Erythroblast (primary cell): ENCODE results near the gene DBH.

Experiments used
- DNase-seq, 2 experiments: peaks; one replicate each; lab custom pipeline; 2025; lab: John Stamatoyannopoulos, UW
- GATA1 ChIP-seq: IDR thresholded peaks from 2 replicates; pipeline ENCODE4 v1.6.1; 2011; ENCODE audit warnings: low read depth, mild to moderate bottlenecking, control low read depth, low read length, moderate library complexity
- POLR2A ChIP-seq: IDR thresholded peaks from 2 replicates; pipeline ENCODE4 v1.6.1; 2011; ENCODE audit warnings: mild to moderate bottlenecking, low read length

DBH gene

DNA sequence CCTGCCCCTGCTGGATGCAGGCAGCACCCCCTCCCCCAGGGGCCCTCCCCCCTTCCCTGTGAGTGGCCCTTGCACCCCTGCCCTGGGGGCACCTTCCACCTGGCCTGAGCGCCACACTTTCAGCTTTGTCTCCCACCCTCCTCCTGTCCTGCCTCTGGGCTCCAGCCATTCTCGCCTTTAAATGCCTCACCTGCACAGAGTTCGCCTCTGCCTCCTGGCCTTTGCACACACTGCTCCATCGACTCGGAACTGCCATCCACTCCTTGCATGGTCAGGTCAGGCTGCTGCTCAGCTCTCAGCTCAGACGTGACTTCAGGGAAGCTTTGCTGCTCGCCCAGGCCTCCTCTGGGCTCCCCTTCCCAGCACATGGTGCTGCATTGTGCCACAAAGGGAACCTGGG, 37.2 kb upstream of the DBH start:
- DNase-seq, result no peak
- TF ChIP-seq GATA1, result no peak
- no peak for TF ChIP-seq POLR2A

GRCh38 chr9:133599470-133600173, 36.5 kb upstream of the DBH start:
- DNase-seq, result no peak
- no peak for TF ChIP-seq GATA1
- TF ChIP-seq POLR2A, result no peak

- DNase-seq, result no peak
- TF ChIP-seq POLR2A (no peak), GATA1 (no peak)
Measured at GRCh38 chr9:133600739-133601138, 35.4 kb upstream of the DBH start.

DNA sequence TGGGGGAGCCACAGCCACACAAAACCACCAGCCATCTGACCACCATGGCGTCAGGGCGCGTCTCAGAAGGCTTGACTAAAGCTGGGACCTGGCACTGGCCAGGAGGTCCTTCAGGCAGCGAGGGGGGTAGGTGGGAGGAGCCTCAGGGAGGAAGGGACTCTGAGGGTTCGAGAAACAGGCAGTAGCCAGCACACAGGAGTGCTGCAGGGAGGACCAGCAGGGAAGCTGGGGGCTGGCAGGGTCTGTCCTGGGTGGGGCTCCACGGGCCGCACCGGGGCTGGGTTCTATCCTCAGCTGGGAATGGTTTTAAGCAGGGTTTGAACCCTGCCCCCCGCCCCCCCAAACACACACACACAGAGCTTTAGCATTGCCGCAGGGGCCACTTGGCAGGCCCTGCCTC, 34.4 kb upstream of the DBH start:
- TF ChIP-seq GATA1 (no peak), POLR2A (no peak)
- DNase-seq, result no peak

- DNase-seq, result no peak
Measured at GRCh38 chr9:133602277-133602676, 33.9 kb upstream of the DBH start.

GRCh38 chr9:133603135-133603927, 32.8 kb upstream of the DBH start:
- TF ChIP-seq GATA1 (no peak), POLR2A (no peak)

More at GRCh38 chr9:133602277-133602676, 33.9 kb upstream of the DBH start:
- TF ChIP-seq POLR2A (no peak), GATA1 (no peak)

GRCh38 chr9:133604214-133604613, 31.9 kb upstream of the DBH start:
- TF ChIP-seq GATA1 (no peak), POLR2A (no peak)
- no peak for DNase-seq

More at GRCh38 chr9:133603135-133603927, 32.8 kb upstream of the DBH start:
- DNase-seq, result no peak

DNA sequence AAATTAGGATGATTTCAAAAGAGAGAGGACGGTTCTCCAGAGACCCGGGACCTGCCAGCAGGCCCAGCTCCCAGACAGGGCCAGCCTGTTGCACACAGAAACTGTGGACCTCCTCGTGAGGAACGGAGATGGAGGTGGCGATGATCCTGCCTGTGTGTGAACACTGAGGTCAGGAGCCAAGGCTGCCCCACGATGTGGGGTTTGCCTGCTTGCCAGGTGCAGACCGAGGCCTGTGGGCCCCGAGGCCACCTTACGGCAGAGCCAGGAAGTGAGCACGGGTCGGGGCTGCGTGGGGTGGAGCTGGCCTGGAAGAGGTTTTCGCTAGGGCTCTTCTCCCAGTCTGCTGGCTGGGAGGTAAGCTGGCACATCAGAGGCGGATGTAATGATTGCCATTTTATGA, 31.3 kb upstream of the DBH start:
- DNase-seq, result no peak
- TF ChIP-seq GATA1 (no peak), POLR2A (no peak)

DNA sequence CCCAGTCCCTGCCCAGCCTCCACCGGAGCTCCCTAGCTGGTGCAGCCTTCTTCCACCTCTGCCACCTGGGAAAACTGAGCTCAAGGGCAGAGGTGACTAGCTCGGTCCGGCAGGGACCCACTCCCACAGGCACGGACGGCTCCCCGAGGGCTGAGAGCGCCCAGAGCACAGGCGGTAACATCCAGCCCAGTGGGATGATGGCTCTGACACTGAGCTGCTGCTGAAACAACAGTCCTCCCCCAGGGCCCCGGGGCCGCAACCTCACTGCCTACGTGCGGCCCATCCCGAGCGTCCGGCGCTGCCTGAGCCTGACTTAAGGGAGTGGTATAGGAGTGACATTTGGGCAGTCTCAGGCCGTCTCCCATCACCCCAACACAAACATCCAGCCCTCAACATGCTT, 30.7 kb upstream of the DBH start:
- TF ChIP-seq GATA1 (no peak), POLR2A (no peak)
- DNase-seq, result no peak

DNA sequence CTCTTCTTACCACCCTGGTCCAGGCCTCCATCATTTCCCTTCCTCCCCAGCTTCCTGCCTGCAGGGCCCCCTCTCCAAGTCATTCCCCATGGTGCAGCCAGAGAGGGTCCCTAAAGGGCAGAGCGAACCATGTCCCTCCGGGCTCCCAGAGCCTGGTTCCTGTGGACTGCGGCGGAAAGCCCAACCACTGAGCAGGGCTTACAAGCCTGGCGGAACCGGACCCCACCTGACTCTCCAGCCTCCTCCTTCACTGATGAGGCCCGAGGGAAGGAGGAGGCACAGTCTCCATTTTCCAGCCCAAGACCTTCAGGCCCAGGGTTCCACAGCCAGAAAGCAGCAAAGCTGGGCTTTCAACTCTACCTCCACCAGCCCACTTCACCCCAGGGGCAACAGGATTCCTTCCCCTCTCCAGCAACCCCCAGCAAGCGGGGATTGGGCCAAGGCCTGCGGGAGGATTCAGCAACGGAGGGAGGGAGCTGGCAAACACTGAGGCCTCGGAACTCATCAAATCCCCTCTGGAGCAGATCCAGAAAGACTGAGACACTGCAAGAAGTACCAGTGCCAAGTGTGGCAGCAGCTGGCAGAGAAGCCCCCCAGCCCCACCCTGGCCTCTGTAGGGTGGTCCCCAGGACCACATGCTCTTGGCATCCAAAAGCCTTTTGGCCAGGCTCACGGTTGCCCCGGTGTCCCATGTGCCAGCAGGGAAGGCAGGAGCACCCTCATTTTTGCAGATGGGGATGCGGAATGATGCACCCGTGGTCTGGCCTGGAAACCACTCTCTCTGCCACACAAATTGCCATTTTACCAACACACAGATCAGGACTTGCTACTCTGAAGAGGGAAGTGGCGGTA, 30.1 kb upstream of the DBH start:
- DNase-seq, result no peak
- TF ChIP-seq GATA1, result no peak
- TF ChIP-seq POLR2A, result no peak

DNA sequence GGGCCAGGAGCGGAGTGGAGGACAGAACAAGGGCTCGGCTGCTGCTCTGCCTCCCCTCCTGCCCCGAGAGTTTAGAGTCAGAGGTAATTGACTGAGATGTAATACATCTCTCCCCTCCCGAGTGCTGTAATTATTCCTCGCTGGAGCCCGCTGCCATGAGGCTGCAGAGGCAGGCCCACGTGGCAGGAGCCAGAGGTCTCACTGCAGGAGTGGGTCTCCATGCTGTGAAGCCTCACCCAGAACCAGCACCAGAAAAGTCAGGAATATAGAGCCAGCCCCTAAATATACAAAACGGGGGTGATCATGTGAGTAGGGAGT, 29.5 kb upstream of the DBH start:
- DNase-seq, result no peak
- no peak for TF ChIP-seq GATA1
- TF ChIP-seq POLR2A, result no peak

GRCh38 chr9:133607381-133607780, 28.8 kb upstream of the DBH start:
- TF ChIP-seq GATA1 (no peak), POLR2A (no peak)
- DNase-seq, result no peak

DNA sequence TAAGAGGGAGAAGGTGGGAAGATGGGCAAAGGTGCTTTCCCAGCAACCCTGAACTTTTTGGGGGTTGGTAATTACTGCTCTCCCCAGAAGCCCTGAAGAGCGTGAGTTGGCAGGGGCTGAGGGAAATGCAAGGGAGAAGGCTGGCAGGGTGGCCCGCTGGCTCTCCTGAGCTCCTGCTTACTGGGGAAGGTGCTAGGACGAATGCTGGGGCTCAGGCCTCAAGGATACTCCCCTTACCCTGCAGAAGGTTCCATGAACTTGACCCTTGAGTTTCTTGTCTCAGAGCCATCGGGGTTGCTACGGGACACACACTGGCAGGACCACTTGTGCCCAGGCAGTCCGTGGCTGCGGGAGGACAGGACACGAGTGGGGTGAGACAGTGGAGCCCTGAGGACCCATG, 28.2 kb upstream of the DBH start:
- no peak for TF ChIP-seq POLR2A
- no peak for TF ChIP-seq GATA1
- DNase-seq, result no peak

- DNase-seq, result no peak
- TF ChIP-seq GATA1 (no peak), POLR2A (no peak)
Measured at GRCh38 chr9:133608382-133608781, 27.8 kb upstream of the DBH start.
